HL-60 (cell line): ENCODE results near the gene CLDN14.

Experiments
- GABPA ChIP-seq: IDR thresholded peaks from 2 replicates; pipeline ENCODE4 v1.6.1; 2012; ENCODE audit warnings: low read depth
- POLR2AphosphoS5 ChIP-seq: IDR thresholded peaks from 2 replicates; pipeline ENCODE4 v1.6.1; 2012; ENCODE audit warnings: low read depth
- REST ChIP-seq: IDR thresholded peaks from 2 replicates; pipeline ENCODE4 v1.6.1; 2012; ENCODE audit warnings: low read depth; ENCODE audit not compliant: insufficient replicate concordance
- SPI1 ChIP-seq: IDR thresholded peaks from 2 replicates; pipeline ENCODE4 v1.6.1; 2012; ENCODE audit warnings: low read depth, mild to moderate bottlenecking, borderline replicate concordance
- TF ChIP-seq, protein P1 (sequence below): IDR thresholded peaks from one replicate; pipeline ENCODE4 v1.5.1; 2011; ENCODE audit warnings: low read length, control low read depth, inconsistent platforms; ENCODE audit not compliant: insufficient read depth

DNA sequence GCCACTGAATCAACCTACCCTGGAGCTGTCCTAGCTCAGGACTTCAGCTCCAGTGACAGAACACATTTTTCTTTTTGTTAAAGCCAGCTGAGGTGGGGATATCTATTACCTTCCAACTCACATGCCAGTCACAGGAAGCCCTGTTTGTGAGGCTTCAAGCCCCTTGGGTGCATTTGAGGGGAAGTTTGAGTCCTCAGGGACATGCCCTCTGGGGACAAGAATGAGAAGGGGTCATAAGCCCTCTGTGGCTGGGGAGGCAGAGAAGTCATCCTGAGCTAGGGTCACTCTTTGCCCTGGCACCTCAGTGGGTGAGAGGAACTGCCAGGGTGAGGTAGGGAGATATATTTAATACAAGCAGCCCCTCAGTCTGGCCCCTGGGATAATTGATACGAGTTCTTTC is 33.5 kb upstream of the CLDN14 start:
- TF ChIP-seq, protein P1, sequence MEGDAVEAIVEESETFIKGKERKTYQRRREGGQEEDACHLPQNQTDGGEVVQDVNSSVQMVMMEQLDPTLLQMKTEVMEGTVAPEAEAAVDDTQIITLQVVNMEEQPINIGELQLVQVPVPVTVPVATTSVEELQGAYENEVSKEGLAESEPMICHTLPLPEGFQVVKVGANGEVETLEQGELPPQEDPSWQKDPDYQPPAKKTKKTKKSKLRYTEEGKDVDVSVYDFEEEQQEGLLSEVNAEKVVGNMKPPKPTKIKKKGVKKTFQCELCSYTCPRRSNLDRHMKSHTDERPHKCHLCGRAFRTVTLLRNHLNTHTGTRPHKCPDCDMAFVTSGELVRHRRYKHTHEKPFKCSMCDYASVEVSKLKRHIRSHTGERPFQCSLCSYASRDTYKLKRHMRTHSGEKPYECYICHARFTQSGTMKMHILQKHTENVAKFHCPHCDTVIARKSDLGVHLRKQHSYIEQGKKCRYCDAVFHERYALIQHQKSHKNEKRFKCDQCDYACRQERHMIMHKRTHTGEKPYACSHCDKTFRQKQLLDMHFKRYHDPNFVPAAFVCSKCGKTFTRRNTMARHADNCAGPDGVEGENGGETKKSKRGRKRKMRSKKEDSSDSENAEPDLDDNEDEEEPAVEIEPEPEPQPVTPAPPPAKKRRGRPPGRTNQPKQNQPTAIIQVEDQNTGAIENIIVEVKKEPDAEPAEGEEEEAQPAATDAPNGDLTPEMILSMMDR = no peak
- TF ChIP-seq GABPA (no peak), REST (no peak), POLR2AphosphoS5 (no peak), SPI1 (no peak)
